Adipocyte (in vitro differentiated cells): Measurements from ENCODE around the gene SEMA3B.
"Not testable (repeated sequence)": the region's sequence is repeated elsewhere in the genome, so short reads cannot be mapped to it uniquely, and the experiment has no call there.

Experiments
- DNase-seq: peaks from one replicate; pipeline ENCODE4 v3.0.0-alpha.2; 2015; ENCODE audit warnings: low read depth
- H3K27me3 ChIP-seq: replicated peaks from 2 replicates; pipeline ENCODE4 v1.7.0; 2013; ENCODE audit warnings: mild to moderate bottlenecking, low read length, moderate library complexity; ENCODE audit not compliant: control insufficient read depth, insufficient read depth
- H3K36me3 ChIP-seq: 2 replicates; pipeline ENCODE4 v1.7.0; 2013; ENCODE audit warnings: low read length, mild to moderate bottlenecking, moderate library complexity; ENCODE audit not compliant: control insufficient read depth, insufficient read depth, severe bottlenecking
- H3K4me1 ChIP-seq: 2 replicates; pipeline ENCODE4 v1.7.0; 2013; ENCODE audit warnings: mild to moderate bottlenecking, low read length, moderate library complexity; ENCODE audit not compliant: control insufficient read depth, insufficient read depth
- H3K4me3 ChIP-seq: 2 replicates; pipeline ENCODE4 v1.7.0; 2013; ENCODE audit warnings: mild to moderate bottlenecking, low read length, moderate library complexity
- H3K9ac ChIP-seq: 2 replicates; pipeline ENCODE4 v1.7.0; 2013; ENCODE audit warnings: mild to moderate bottlenecking, low read length, moderate library complexity
- H3K9me3 ChIP-seq: 2 replicates; pipeline ENCODE4 v1.7.0; 2013; ENCODE audit warnings: mild to moderate bottlenecking, low read length, moderate library complexity; ENCODE audit not compliant: control insufficient read depth

Gene SEMA3B

GRCh38 chr3:50266836-50267235, 2.1 kb upstream of the SEMA3B start:
- Histone ChIP-seq H3K36me3 (no peaks in the 10 kb centered on the region), H3K9ac (peak overlapping the region; percentile 79), H3K4me3 (peak overlapping the region; percentile 65), H3K9me3 (no peaks in the 10 kb centered on the region), H3K27me3 (no peaks in the 10 kb centered on the region), H3K4me1 (peaks cover 50% of the 10 kb centered on the region)
- DNase-seq: no peak

GRCh38 chr3:50267280-50267913, 1.6 kb upstream of the SEMA3B start:
- H3K4me3 ChIP-seq: peak overlapping the region; percentile 65
- peaks cover 50% of the 10 kb centered on the region for H3K4me1 ChIP-seq

GRCh38 chr3:50268276-50268675, 671 bp upstream of the SEMA3B start:
- DNase-seq: no peak
- Histone ChIP-seq H3K4me1 (peaks cover 48% of the 10 kb centered on the region), H3K36me3 (no peaks in the 10 kb centered on the region), H3K4me3 (no peak overlapping the region), H3K27me3 (no peaks in the 10 kb centered on the region), H3K9me3 (no peaks in the 10 kb centered on the region), H3K9ac (no peak overlapping the region)

More at GRCh38 chr3:50267280-50267913, 1.6 kb upstream of the SEMA3B start:
- Histone ChIP-seq H3K9ac (peak overlapping the region; percentile 79), H3K36me3 (no peaks in the 10 kb centered on the region), H3K9me3 (no peaks in the 10 kb centered on the region), H3K27me3 (no peaks in the 10 kb centered on the region)
- DNase-seq: peak; percentile 68

- peaks cover 6% of the 10 kb centered on the region for H3K27me3 ChIP-seq
- H3K9ac ChIP-seq: peak overlapping the region; percentile 31
- H3K4me3 ChIP-seq: no peak overlapping the region
- no peak for DNase-seq
- H3K4me1 ChIP-seq: peaks cover 38% of the 10 kb centered on the region
- H3K36me3 ChIP-seq: no peaks in the 10 kb centered on the region
- H3K9me3 ChIP-seq: no peaks in the 10 kb centered on the region
Measured at GRCh38 chr3:50269460-50269859, 513 bp downstream of the SEMA3B start.

- Histone ChIP-seq H3K27me3 (peaks cover 7% of the 10 kb centered on the region), H3K4me1 (peaks cover 35% of the 10 kb centered on the region), H3K9ac (peak overlapping the region; percentile 3), H3K9me3 (no peaks in the 10 kb centered on the region), H3K4me3 (no peak overlapping the region), H3K36me3 (no peaks in the 10 kb centered on the region)
- DNase-seq: no peak
Measured at GRCh38 chr3:50269977-50270413, 1.0 kb downstream of the SEMA3B start.

- peak overlapping the region; percentile 3 for H3K9ac ChIP-seq
- H3K36me3 ChIP-seq: no peaks in the 10 kb centered on the region
- peaks cover 7% of the 10 kb centered on the region for H3K27me3 ChIP-seq
- peaks cover 30% of the 10 kb centered on the region for H3K4me1 ChIP-seq
- no peaks in the 10 kb centered on the region for H3K9me3 ChIP-seq
- no peak overlapping the region for H3K4me3 ChIP-seq
- no peak for DNase-seq
Measured at GRCh38 chr3:50270422-50271224, 1.7 kb downstream of the SEMA3B start.

- H3K4me1 ChIP-seq: peaks cover 30% of the 10 kb centered on the region
- H3K36me3 ChIP-seq: no peaks in the 10 kb centered on the region
- no peak overlapping the region for H3K4me3 ChIP-seq
- no peak for DNase-seq
- H3K9me3 ChIP-seq: no peaks in the 10 kb centered on the region
- peaks cover 7% of the 10 kb centered on the region for H3K27me3 ChIP-seq
- H3K9ac ChIP-seq: no peak overlapping the region
Measured at GRCh38 chr3:50271314-50271936, 2.5 kb downstream of the SEMA3B start.

GRCh38 chr3:50272538-50272910, 3.6 kb downstream of the SEMA3B start:
- H3K4me3 ChIP-seq, H3K9me3 ChIP-seq, H3K27me3 ChIP-seq, H3K36me3 ChIP-seq, DNase-seq, H3K9ac ChIP-seq: not testable (repeated sequence)
- peaks cover 24% of the 10 kb centered on the region for H3K4me1 ChIP-seq

- H3K9ac ChIP-seq: peak overlapping the region; percentile 49
- peaks cover 7% of the 10 kb centered on the region for H3K27me3 ChIP-seq
- H3K36me3 ChIP-seq: no peaks in the 10 kb centered on the region
- no peaks in the 10 kb centered on the region for H3K9me3 ChIP-seq
- peak; percentile 93 for DNase-seq
- H3K4me3 ChIP-seq: peak overlapping the region; percentile 54
- H3K4me1 ChIP-seq: peaks cover 20% of the 10 kb centered on the region
Measured at GRCh38 chr3:50272911-50273688, 4.2 kb downstream of the SEMA3B start.

- Histone ChIP-seq H3K36me3 (no peaks in the 10 kb centered on the region), H3K4me1 (peaks cover 16% of the 10 kb centered on the region), H3K4me3 (no peak overlapping the region), H3K27me3 (peaks cover 7% of the 10 kb centered on the region), H3K9ac (no peak overlapping the region), H3K9me3 (no peaks in the 10 kb centered on the region)
- no peak for DNase-seq
Measured at GRCh38 chr3:50273689-50274065, 4.7 kb downstream of the SEMA3B start.
